ENCODE results near the gene TUBA1B.
A peak's percentile ranks its signal among the peaks of the same experiment; 100 is the strongest.

Gene TUBA1B

GRCh38 chr12:49089821-49090773, 41.1 kb downstream of the TUBA1B start:
- peak; percentile 33 for DNase-seq

GRCh38 chr12:49088932-49089330, 42.3 kb downstream of the TUBA1B start:
- no peak for DNase-seq

GRCh38 chr12:49088150-49088931, 42.9 kb downstream of the TUBA1B start:
- peak; percentile 77 for DNase-seq

- no peak for DNase-seq
Measured at GRCh38 chr12:49086116-49086515, 45.1 kb downstream of the TUBA1B start.

- no peak for DNase-seq
Measured at GRCh38 chr12:49084438-49084837, 46.8 kb downstream of the TUBA1B start.

- no peak for DNase-seq
Measured at GRCh38 chr12:49079793-49080192, 51.4 kb downstream of the TUBA1B start.
